ENCODE data around the gene TRMT13.

Gene TRMT13

DNA sequence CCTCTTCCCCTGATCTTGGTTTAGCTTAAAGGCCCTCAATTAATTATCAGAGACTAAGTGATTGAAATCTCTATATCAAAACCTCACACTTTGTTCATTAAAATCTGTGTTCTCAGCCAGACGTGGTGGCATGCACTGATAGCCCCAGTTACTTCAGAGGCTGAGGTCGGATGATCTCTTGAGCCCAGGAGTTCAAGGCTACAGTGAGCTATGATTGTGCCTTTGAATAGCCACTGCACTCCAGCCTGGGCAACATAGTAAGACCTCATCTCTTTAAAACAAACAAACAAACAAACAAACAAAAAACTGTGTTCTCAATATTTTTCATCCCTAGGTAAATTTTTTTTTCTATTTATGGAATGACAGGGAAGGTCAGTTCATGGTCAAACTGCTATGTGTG is 18.7 kb downstream of the TRMT13 start:
- Histone ChIP-seq H3K36me3 (ENCODE audit: low read depth) (peaks cover 33% of the 10 kb centered on the region), H3K4me3 (ENCODE audit: severe bottlenecking) (no peak overlapping the region), H3K4me1 (ENCODE audit: insufficient read depth, poor library complexity, severe bottlenecking) (no peaks in the 10 kb centered on the region), H3K27me3 (ENCODE audit: insufficient read depth, poor library complexity, severe bottlenecking) (no peaks in the 10 kb centered on the region), H3K27ac (ENCODE audit: poor library complexity, severe bottlenecking) (no peak overlapping the region), H3K9me3 (ENCODE audit: severe bottlenecking) (no peaks in the 10 kb centered on the region)
- DNase-seq (ENCODE audit: low spot score) (no peak), ATAC-seq (ENCODE audit: low read depth) (no peak)
- TF ChIP-seq, protein P1, sequence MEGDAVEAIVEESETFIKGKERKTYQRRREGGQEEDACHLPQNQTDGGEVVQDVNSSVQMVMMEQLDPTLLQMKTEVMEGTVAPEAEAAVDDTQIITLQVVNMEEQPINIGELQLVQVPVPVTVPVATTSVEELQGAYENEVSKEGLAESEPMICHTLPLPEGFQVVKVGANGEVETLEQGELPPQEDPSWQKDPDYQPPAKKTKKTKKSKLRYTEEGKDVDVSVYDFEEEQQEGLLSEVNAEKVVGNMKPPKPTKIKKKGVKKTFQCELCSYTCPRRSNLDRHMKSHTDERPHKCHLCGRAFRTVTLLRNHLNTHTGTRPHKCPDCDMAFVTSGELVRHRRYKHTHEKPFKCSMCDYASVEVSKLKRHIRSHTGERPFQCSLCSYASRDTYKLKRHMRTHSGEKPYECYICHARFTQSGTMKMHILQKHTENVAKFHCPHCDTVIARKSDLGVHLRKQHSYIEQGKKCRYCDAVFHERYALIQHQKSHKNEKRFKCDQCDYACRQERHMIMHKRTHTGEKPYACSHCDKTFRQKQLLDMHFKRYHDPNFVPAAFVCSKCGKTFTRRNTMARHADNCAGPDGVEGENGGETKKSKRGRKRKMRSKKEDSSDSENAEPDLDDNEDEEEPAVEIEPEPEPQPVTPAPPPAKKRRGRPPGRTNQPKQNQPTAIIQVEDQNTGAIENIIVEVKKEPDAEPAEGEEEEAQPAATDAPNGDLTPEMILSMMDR (IDR thresholded peaks at IDR 0.05; ENCODE audit: poor library complexity, severe bottlenecking): no peak

DNA sequence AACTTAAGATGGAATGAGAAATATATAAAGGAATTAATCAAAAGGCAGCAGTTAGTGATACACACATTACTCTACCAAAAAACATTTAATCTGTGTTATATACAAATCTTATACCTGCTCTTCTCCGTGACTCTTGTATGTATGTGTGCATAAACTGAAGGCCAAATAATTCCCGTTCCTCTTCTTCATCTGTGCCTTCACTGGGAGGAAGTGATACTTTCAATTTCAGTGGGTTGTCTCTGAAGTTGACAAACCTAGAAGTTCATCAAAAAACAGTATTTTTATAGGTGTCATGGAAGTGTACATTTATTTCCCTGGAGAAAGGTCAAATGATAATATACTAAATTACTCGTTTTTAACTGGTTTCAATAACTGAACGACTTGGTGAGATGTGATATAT is 19.3 kb downstream of the TRMT13 start:
- Histone ChIP-seq H3K27ac (ENCODE audit: poor library complexity, severe bottlenecking) (no peak overlapping the region), H3K36me3 (ENCODE audit: low read depth) (peaks cover 29% of the 10 kb centered on the region), H3K4me3 (ENCODE audit: severe bottlenecking) (no peak overlapping the region), H3K4me1 (ENCODE audit: insufficient read depth, poor library complexity, severe bottlenecking) (no peaks in the 10 kb centered on the region), H3K9me3 (ENCODE audit: severe bottlenecking) (no peaks in the 10 kb centered on the region), H3K27me3 (ENCODE audit: insufficient read depth, poor library complexity, severe bottlenecking) (no peaks in the 10 kb centered on the region)
- TF ChIP-seq, protein P1 (IDR thresholded peaks at IDR 0.05; ENCODE audit: poor library complexity, severe bottlenecking): no peak
- ATAC-seq (ENCODE audit: low read depth): no peak
- DNase-seq (ENCODE audit: low spot score): no peak

DNA sequence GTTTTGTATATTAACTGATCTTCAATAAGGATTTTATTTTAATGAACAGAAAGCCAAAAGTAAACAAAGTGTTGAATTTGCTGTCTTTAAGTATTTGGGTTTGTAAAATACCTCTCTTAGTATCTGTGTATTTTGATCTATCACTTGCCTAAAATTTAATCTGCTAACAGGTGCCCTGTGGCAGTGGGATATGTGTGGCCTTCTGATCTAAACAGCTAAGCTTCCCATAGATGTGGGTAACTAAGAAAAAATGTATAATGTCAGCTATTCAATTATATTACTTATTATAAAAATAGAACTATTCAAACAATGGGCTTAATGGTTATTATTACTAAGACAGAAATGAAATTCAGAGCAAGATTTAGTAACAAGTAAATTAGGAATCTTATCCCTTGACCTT is 29.9 kb downstream of the TRMT13 start:
- no peak for DNase-seq (ENCODE audit: low spot score)
- Histone ChIP-seq H3K9me3 (ENCODE audit: severe bottlenecking) (no peaks in the 10 kb centered on the region), H3K27me3 (ENCODE audit: insufficient read depth, poor library complexity, severe bottlenecking) (no peaks in the 10 kb centered on the region), H3K36me3 (ENCODE audit: low read depth) (no peaks in the 10 kb centered on the region), H3K4me1 (ENCODE audit: insufficient read depth, poor library complexity, severe bottlenecking) (no peaks in the 10 kb centered on the region), H3K4me3 (ENCODE audit: severe bottlenecking) (no peak overlapping the region), H3K27ac (ENCODE audit: poor library complexity, severe bottlenecking) (no peak overlapping the region)
- TF ChIP-seq, protein P1 (IDR thresholded peaks at IDR 0.05; ENCODE audit: poor library complexity, severe bottlenecking): no peak
- ATAC-seq (ENCODE audit: low read depth): no peak

DNA sequence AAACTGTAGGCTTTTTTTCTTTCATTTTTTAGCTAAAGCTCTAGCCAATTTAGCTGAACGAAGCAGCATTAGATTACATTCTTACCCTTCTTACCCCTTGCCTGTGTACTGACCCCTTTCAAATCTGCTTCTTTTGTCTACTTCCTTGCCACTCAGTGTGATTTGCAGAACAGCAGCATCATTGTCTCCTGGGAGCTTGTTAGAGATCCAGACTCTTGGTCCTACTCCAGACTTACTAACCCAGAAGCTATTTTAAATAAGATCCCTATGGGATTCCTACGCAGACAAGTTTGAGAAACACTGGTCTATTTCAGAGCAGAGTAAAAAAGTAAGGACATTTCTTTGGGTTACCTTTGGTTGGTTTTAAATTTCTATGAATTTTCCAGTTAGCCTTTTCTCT is 31.3 kb downstream of the TRMT13 start:
- DNase-seq (ENCODE audit: low spot score): no peak

DNA sequence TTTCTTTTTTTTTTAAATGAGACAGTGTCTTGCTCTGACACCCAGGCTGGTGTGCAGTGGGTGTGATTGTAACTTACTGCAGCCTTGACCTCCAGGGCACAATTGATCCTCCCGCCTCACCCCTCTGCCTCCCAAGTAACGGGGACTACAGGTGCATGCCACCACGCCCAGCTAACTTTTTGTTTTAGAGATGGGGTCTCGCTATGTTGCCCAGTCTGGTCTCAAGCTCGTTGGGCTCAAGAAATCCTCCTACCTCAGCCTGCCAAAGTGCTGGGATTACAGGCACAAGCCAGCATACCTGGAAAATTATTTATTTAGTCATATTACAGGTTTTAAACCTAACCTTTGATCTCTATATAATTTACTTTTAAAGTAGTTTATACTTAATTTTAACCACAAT is 31.7 kb downstream of the TRMT13 start:
- Histone ChIP-seq H3K4me1 (ENCODE audit: insufficient read depth, poor library complexity, severe bottlenecking) (no peaks in the 10 kb centered on the region), H3K27me3 (ENCODE audit: insufficient read depth, poor library complexity, severe bottlenecking) (no peaks in the 10 kb centered on the region), H3K4me3 (ENCODE audit: severe bottlenecking) (no peak overlapping the region), H3K27ac (ENCODE audit: poor library complexity, severe bottlenecking) (no peak overlapping the region), H3K9me3 (ENCODE audit: severe bottlenecking) (no peaks in the 10 kb centered on the region), H3K36me3 (ENCODE audit: low read depth) (no peaks in the 10 kb centered on the region)
- no peak for DNase-seq (ENCODE audit: low spot score)
- TF ChIP-seq, protein P1 (IDR thresholded peaks at IDR 0.05; ENCODE audit: poor library complexity, severe bottlenecking): no peak
- no peak for ATAC-seq (ENCODE audit: low read depth)

More for the DNA sequence above, 31.3 kb downstream of the TRMT13 start:
- H3K36me3 ChIP-seq (ENCODE audit: low read depth): no peaks in the 10 kb centered on the region
- no peaks in the 10 kb centered on the region for H3K9me3 ChIP-seq (ENCODE audit: severe bottlenecking)
- H3K27me3 ChIP-seq (ENCODE audit: insufficient read depth, poor library complexity, severe bottlenecking): no peaks in the 10 kb centered on the region
- no peaks in the 10 kb centered on the region for H3K4me1 ChIP-seq (ENCODE audit: insufficient read depth, poor library complexity, severe bottlenecking)
- H3K27ac ChIP-seq (ENCODE audit: poor library complexity, severe bottlenecking): no peak overlapping the region
- no peak for ATAC-seq (ENCODE audit: low read depth)
- no peak overlapping the region for H3K4me3 ChIP-seq (ENCODE audit: severe bottlenecking)
- TF ChIP-seq, protein P1 (IDR thresholded peaks at IDR 0.05; ENCODE audit: poor library complexity, severe bottlenecking): no peak
